PC-3 (cell line): ENCODE results near the gene LRRC40.

ENCODE experiments used
- EZH2phosphoT487 ChIP-seq: fragments of 300-600 bp; sonication (generic); IDR thresholded peaks from 2 replicates; pipeline ENCODE4 v1.6.1; 2018; ENCODE audit warnings: mild to moderate bottlenecking, antibody characterized with exemption, low read length, borderline replicate concordance
- TF ChIP-seq, protein P1 (sequence below): fragments of 300-600 bp; sonication (generic); conservative IDR thresholded peaks from 2 replicates; pipeline ENCODE4 v1.5.1; 2017; ENCODE audit warnings: antibody characterized with exemption, low read depth, mild to moderate bottlenecking, low read length

DNA sequence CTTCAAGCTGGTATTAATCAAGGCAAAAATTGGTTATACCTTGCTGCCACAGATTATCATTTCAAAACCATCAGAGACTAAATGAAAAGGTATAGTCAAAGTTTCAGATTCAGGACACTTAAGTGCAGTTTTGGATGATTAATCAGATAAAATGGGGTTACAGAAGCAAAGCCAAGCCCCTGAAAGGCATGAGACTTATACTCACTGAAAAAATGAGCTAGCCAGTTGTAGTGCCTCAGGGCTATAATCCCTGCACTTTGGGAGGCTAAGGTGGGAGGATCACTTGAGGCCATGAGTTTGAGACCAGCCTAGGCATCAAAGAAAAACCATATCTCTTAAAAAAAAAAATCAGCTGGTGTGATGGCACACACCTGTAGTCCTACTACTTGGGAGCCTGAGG is 15.2 kb downstream of the LRRC40 start:
- TF ChIP-seq, protein P1, sequence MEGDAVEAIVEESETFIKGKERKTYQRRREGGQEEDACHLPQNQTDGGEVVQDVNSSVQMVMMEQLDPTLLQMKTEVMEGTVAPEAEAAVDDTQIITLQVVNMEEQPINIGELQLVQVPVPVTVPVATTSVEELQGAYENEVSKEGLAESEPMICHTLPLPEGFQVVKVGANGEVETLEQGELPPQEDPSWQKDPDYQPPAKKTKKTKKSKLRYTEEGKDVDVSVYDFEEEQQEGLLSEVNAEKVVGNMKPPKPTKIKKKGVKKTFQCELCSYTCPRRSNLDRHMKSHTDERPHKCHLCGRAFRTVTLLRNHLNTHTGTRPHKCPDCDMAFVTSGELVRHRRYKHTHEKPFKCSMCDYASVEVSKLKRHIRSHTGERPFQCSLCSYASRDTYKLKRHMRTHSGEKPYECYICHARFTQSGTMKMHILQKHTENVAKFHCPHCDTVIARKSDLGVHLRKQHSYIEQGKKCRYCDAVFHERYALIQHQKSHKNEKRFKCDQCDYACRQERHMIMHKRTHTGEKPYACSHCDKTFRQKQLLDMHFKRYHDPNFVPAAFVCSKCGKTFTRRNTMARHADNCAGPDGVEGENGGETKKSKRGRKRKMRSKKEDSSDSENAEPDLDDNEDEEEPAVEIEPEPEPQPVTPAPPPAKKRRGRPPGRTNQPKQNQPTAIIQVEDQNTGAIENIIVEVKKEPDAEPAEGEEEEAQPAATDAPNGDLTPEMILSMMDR, result no peak
- TF ChIP-seq EZH2phosphoT487, result no peak
